K562 (cell line): ENCODE measurements around the gene SNX27. TPM values are rescaled to one million over a fixed set of nuclear protein-coding genes. Genes with fewer than 3 reads are reported as not detected.

Source experiments
- CREB5 ChIP-seq: fragments of 250-450 bp; sonication (Bioruptor Pico); IDR thresholded peaks from 2 replicates; pipeline ENCODE4 v1.5.0; 2020; ENCODE audit warnings: mild to moderate bottlenecking
- FOXK1 ChIP-seq: sonication (generic); formaldehyde crosslinking; IDR thresholded peaks from 2 replicates; pipeline ENCODE4 v1.8.0; 2022; ENCODE audit warnings: missing genetic modification reagents, mild to moderate bottlenecking, borderline replicate concordance
- GABPA ChIP-seq: fragments of 200-800 bp; sonication (Bioruptor generic); conservative IDR thresholded peaks from 2 replicates; pipeline ENCODE4 v1.6.1; 2016; ENCODE audit warnings: low read depth, missing genetic modification characterization, missing compliant biosample characterization
- GATAD2A ChIP-seq: fragments of 450-650 bp; IDR thresholded peaks from 2 replicates; pipeline ENCODE4 v1.6.1; 2017
- HIVEP1 ChIP-seq: fragments of 250-450 bp; sonication (Bioruptor Pico); IDR thresholded peaks from 2 replicates; pipeline ENCODE4 v1.4.0; 2020; ENCODE audit warnings: mild to moderate bottlenecking
- HSF4 ChIP-seq: fragments of 250-450 bp; sonication (Bioruptor Pico); IDR thresholded peaks from 2 replicates; pipeline ENCODE4 v2.1.2; 2022; ENCODE audit warnings: mild to moderate bottlenecking, moderate library complexity, borderline replicate concordance
- L3MBTL2 ChIP-seq: fragments of 450-650 bp; IDR thresholded peaks from 2 replicates; pipeline ENCODE4 v1.6.1; 2016; ENCODE audit warnings: mild to moderate bottlenecking, moderate library complexity
- LARP7 ChIP-seq: fragments of 450-650 bp; IDR thresholded peaks from 2 replicates; pipeline ENCODE4 v1.6.1; 2016
- MEF2A ChIP-seq: IDR thresholded peaks from 2 replicates; pipeline ENCODE4 v1.6.1; 2011; ENCODE audit warnings: low read depth, mild to moderate bottlenecking, low read length, moderate library complexity; ENCODE audit not compliant: control insufficient read depth
- POLR2AphosphoS5 ChIP-seq: IDR thresholded peaks from 2 replicates; pipeline ENCODE4 v1.6.1; 2011; ENCODE audit warnings: mild to moderate bottlenecking, low read depth, low read length, moderate library complexity; ENCODE audit not compliant: control insufficient read depth, insufficient read depth
- PPARD ChIP-seq: fragments of 250-450 bp; sonication (Bioruptor Pico); IDR thresholded peaks from 2 replicates; pipeline ENCODE4 v1.8.0; 2022; ENCODE audit warnings: inconsistent platforms, mild to moderate bottlenecking, moderate library complexity
- ZBTB8A ChIP-seq: fragments of 450-650 bp; IDR thresholded peaks from 2 replicates; pipeline ENCODE4 v1.6.1; 2018; ENCODE audit warnings: mild to moderate bottlenecking, moderate library complexity; ENCODE audit not compliant: partially characterized antibody
- ZNF253 ChIP-seq: fragments of 250-450 bp; sonication (Bioruptor Pico); conservative IDR thresholded peaks from 2 replicates; pipeline ENCODE4 v1.6.1; 2021; ENCODE audit warnings: mild to moderate bottlenecking
- ZNF282 ChIP-seq: sonication (generic); formaldehyde crosslinking; IDR thresholded peaks from 2 replicates; pipeline ENCODE4 v1.8.1; 2023; ENCODE audit warnings: missing genetic modification reagents
- ZNF354B ChIP-seq: fragments of 250-450 bp; sonication (Bioruptor Pico); IDR thresholded peaks from 2 replicates; pipeline ENCODE4 v1.4.0; 2020
- ZNF384 ChIP-seq: IDR thresholded peaks from 2 replicates; pipeline ENCODE4 v1.6.1; 2012; ENCODE audit warnings: low read depth, low read length, improper control_type of control experiment
- ZNF395 ChIP-seq: fragments of 200-800 bp; sonication (Bioruptor generic); IDR thresholded peaks from 2 replicates; pipeline ENCODE4 v1.6.1; 2017; ENCODE audit warnings: missing genetic modification characterization, missing compliant biosample characterization
- ZNF785 ChIP-seq: fragments of 250-450 bp; sonication (Bioruptor Pico); IDR thresholded peaks from 2 replicates; pipeline ENCODE4 v1.4.0; 2020; ENCODE audit warnings: mild to moderate bottlenecking
- polyA plus RNA-seq, 8 experiments: library from polyadenylated mRNA; depleted of rRNA in 4 of 8; stranded (reverse) in 5 of 8; unstranded in 3 of 8; fragments of >200 nt; fragmentation: Nextera tagmentation in 2 of 8; fragmentation: Illumina TruSeq in 1 of 8; extraction: Ambion mirVana in 2 of 8; extraction: Trizol in 1 of 8; gene quantifications; 2 replicates each; pipeline versions ENCODE4 v1.2.1 to v1.2.3, GENCODE V29; 2011 to 2014; ENCODE audit warnings: inconsistent platforms in 1 of 8, missing spikeins in 1 of 8
- total RNA-seq, 7 experiments: library from RNA; depleted of rRNA in 6 of 7; stranded (reverse); fragments of >200 nt in 6 of 7; fragmentation: Illumina TruSeq in 2 of 7; extraction: Trizol in 2 of 7; gene quantifications; 2 replicates each; pipeline versions ENCODE4 v1.2.1 to v1.2.3, GENCODE V29; 2011 to 2021; ENCODE audit warnings: low replicate concordance in 1 of 7
- TF ChIP-seq, protein P1 (sequence below): fragments of 250-450 bp; sonication (Bioruptor Pico); IDR thresholded peaks from 2 replicates; pipeline ENCODE4 v1.4.0; 2020; ENCODE audit warnings: mild to moderate bottlenecking, moderate library complexity, borderline replicate concordance
- TF ChIP-seq, protein P2 (sequence below): sonication (generic); formaldehyde crosslinking; IDR thresholded peaks from 2 replicates; pipeline ENCODE4 v1.8.0; 2022; ENCODE audit warnings: mild to moderate bottlenecking, low read depth, missing genetic modification reagents

SNX27 gene
- total and polyA plus RNA-seq, 9 of the 15 experiments (the other 6 are each of a cell fraction or from before 2014, with no cell fraction given), result 4.5 to 18.7 (median 10.1) TPM

GRCh38 chr1:151596166-151596953 lies 15.5 kb upstream of the SNX27 start (continued):
- TF ChIP-seq, protein P1, sequence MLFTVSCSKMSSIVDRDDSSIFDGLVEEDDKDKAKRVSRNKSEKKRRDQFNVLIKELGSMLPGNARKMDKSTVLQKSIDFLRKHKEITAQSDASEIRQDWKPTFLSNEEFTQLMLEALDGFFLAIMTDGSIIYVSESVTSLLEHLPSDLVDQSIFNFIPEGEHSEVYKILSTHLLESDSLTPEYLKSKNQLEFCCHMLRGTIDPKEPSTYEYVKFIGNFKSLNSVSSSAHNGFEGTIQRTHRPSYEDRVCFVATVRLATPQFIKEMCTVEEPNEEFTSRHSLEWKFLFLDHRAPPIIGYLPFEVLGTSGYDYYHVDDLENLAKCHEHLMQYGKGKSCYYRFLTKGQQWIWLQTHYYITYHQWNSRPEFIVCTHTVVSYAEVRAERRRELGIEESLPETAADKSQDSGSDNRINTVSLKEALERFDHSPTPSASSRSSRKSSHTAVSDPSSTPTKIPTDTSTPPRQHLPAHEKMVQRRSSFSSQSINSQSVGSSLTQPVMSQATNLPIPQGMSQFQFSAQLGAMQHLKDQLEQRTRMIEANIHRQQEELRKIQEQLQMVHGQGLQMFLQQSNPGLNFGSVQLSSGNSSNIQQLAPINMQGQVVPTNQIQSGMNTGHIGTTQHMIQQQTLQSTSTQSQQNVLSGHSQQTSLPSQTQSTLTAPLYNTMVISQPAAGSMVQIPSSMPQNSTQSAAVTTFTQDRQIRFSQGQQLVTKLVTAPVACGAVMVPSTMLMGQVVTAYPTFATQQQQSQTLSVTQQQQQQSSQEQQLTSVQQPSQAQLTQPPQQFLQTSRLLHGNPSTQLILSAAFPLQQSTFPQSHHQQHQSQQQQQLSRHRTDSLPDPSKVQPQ (CRISPR knock-in tag), result no peak
- TF ChIP-seq ZNF282 (CRISPR knock-in tag) (no peak), FOXK1 (CRISPR knock-in tag) (no peak), ZNF384 (no peak), MEF2A (no peak), ZBTB8A (no peak), ZNF785 (CRISPR knock-in tag) (no peak), LARP7 (no peak), POLR2AphosphoS5 (peak; percentile 97), ZNF253 (CRISPR knock-in tag) (no peak), GABPA (tag) (0 out of 2 replicates have a peak, but pooled peaks have one; percentile 27), CREB5 (CRISPR knock-in tag) (no peak), GATAD2A (peak; percentile 86), PPARD (CRISPR knock-in tag) (no peak), HIVEP1 (CRISPR knock-in tag) (no peak), L3MBTL2 (no peak; the same call in 1 of the 2 replicates), HSF4 (no peak), ZNF354B (CRISPR knock-in tag) (no peak), ZNF395 (peak; percentile 93)
- TF ChIP-seq, protein P2, sequence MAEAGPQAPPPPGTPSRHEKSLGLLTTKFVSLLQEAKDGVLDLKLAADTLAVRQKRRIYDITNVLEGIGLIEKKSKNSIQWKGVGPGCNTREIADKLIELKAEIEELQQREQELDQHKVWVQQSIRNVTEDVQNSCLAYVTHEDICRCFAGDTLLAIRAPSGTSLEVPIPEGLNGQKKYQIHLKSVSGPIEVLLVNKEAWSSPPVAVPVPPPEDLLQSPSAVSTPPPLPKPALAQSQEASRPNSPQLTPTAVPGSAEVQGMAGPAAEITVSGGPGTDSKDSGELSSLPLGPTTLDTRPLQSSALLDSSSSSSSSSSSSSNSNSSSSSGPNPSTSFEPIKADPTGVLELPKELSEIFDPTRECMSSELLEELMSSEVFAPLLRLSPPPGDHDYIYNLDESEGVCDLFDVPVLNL (CRISPR knock-in tag), result no peak
